ENCODE results near the gene LRP1B.

- no peak for TF ChIP-seq CREM (CRISPR knock-in tag; IDR thresholded peaks at IDR 0.05)
- TF ChIP-seq CREB1 (CRISPR knock-in tag; IDR thresholded peaks at IDR 0.05): no peak
- TF ChIP-seq GABPB1 (CRISPR knock-in tag; IDR thresholded peaks at IDR 0.05): no peak
- TF ChIP-seq, protein P1, sequence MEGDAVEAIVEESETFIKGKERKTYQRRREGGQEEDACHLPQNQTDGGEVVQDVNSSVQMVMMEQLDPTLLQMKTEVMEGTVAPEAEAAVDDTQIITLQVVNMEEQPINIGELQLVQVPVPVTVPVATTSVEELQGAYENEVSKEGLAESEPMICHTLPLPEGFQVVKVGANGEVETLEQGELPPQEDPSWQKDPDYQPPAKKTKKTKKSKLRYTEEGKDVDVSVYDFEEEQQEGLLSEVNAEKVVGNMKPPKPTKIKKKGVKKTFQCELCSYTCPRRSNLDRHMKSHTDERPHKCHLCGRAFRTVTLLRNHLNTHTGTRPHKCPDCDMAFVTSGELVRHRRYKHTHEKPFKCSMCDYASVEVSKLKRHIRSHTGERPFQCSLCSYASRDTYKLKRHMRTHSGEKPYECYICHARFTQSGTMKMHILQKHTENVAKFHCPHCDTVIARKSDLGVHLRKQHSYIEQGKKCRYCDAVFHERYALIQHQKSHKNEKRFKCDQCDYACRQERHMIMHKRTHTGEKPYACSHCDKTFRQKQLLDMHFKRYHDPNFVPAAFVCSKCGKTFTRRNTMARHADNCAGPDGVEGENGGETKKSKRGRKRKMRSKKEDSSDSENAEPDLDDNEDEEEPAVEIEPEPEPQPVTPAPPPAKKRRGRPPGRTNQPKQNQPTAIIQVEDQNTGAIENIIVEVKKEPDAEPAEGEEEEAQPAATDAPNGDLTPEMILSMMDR (IDR thresholded peaks at IDR 0.05): no peak
- TF ChIP-seq, protein P2, sequence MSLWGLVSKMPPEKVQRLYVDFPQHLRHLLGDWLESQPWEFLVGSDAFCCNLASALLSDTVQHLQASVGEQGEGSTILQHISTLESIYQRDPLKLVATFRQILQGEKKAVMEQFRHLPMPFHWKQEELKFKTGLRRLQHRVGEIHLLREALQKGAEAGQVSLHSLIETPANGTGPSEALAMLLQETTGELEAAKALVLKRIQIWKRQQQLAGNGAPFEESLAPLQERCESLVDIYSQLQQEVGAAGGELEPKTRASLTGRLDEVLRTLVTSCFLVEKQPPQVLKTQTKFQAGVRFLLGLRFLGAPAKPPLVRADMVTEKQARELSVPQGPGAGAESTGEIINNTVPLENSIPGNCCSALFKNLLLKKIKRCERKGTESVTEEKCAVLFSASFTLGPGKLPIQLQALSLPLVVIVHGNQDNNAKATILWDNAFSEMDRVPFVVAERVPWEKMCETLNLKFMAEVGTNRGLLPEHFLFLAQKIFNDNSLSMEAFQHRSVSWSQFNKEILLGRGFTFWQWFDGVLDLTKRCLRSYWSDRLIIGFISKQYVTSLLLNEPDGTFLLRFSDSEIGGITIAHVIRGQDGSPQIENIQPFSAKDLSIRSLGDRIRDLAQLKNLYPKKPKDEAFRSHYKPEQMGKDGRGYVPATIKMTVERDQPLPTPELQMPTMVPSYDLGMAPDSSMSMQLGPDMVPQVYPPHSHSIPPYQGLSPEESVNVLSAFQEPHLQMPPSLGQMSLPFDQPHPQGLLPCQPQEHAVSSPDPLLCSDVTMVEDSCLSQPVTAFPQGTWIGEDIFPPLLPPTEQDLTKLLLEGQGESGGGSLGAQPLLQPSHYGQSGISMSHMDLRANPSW (CRISPR knock-in tag; conservative IDR thresholded peaks at IDR 0.05; ENCODE audit: low read depth): no peak
Measured at GRCh38 chr2:140869925-140870324, 1260.9 kb downstream of the LRP1B start.

All from WTC11 (cell line).